H1 (cell line): ENCODE measurements around the gene FARS2. TPM values are rescaled to one million over a fixed set of nuclear protein-coding genes. Genes with fewer than 3 reads are reported as not detected.

Source experiments
- CTCF ChIA-PET: fragments of 300-600 bp; sonication (Branson Sonifier 250); formaldehyde crosslinking; loops from one replicate; lab custom pipeline; 2021; ENCODE audit not compliant: partially characterized antibody; lab: Charles Lee
- POLR2A ChIA-PET: fragments of 300-600 bp; sonication (Branson Sonifier 250); formaldehyde crosslinking; loops from one replicate; lab custom pipeline; 2021; ENCODE audit warnings: inconsistent platforms; ENCODE audit not compliant: partially characterized antibody; lab: Charles Lee
- DNase-seq, 2 experiments: peaks; one replicate each; pipeline versions ENCODE4 v3.0.0 to v3.0.0-alpha.2; 2010 to 2022; ENCODE audit warnings: low spot score in 2 of 2, low read depth in 1 of 2, mixed read lengths in 1 of 2
- FAIRE-seq: peaks from 2 replicates; lab custom pipeline; 2011; peaks lifted over from hg19 to GRCh38; lab: Jason Lieb, UNC
- H2AFZ ChIP-seq: 2 replicates; pipeline ENCODE4 v1.8.1; 2012; ENCODE audit warnings: low read length, inconsistent platforms
- H2AK5ac ChIP-seq: 2 replicates; pipeline ENCODE4 v1.6.1; 2013; ENCODE audit warnings: low read depth, low read length
- H2BK120ac ChIP-seq: replicated peaks from 2 replicates; pipeline ENCODE3; 2013; ENCODE audit warnings: low read depth, low read length, inconsistent platforms
- H2BK12ac ChIP-seq: 2 replicates; pipeline ENCODE4 v1.6.1; 2013; ENCODE audit warnings: low read depth, low read length
- H2BK15ac ChIP-seq: 2 replicates; pipeline ENCODE4 v1.6.1; 2013; ENCODE audit warnings: low read length
- H2BK20ac ChIP-seq: 2 replicates; pipeline ENCODE4 v1.6.1; 2013; ENCODE audit warnings: low read length
- H2BK5ac ChIP-seq: 2 replicates; pipeline ENCODE4 v1.6.1; 2013; ENCODE audit warnings: low read depth, low read length
- H3K14ac ChIP-seq: 2 replicates; pipeline ENCODE4 v1.6.1; 2013; ENCODE audit warnings: inconsistent platforms; ENCODE audit not compliant: insufficient read length
- H3K18ac ChIP-seq: 2 replicates; pipeline ENCODE4 v1.6.1; 2013; ENCODE audit warnings: low read length; ENCODE audit errors: extremely low read depth
- H3K23ac ChIP-seq: 2 replicates; pipeline ENCODE4 v1.6.1; 2013; ENCODE audit warnings: inconsistent platforms; ENCODE audit not compliant: insufficient read length
- H3K23me2 ChIP-seq: 2 replicates; pipeline ENCODE4 v1.6.1; 2013; ENCODE audit warnings: low read depth, low read length
- H3K27ac ChIP-seq: 2 replicates; pipeline ENCODE4 v1.6.1; 2011; ENCODE audit warnings: low read depth, low read length, inconsistent platforms
- H3K27me3 ChIP-seq, 4 experiments: replicated peaks in 1 of 4; 1 replicate in 1 of 4; 2 replicates in 3 of 4; pipeline versions ENCODE4 v1.6.1 to v1.8.1; 2011 to 2013; ENCODE audit warnings: low read length in 3 of 4, mild to moderate bottlenecking in 3 of 4, inconsistent platforms in 2 of 4, mixed read lengths in 2 of 4, moderate library complexity in 1 of 4; ENCODE audit not compliant: control insufficient read depth in 3 of 4, insufficient read depth in 3 of 4; ENCODE audit errors: extremely low read depth in 1 of 4
- H3K36me3 ChIP-seq, 4 experiments: 2 replicates each; pipeline versions ENCODE4 v1.6.1 to v1.8.1; 2011 to 2013; ENCODE audit warnings: mild to moderate bottlenecking in 4 of 4, low read length in 3 of 4, moderate library complexity in 2 of 4, control low read depth in 1 of 4, inconsistent platforms in 1 of 4; ENCODE audit not compliant: insufficient read depth in 4 of 4, control insufficient read depth in 2 of 4
- H3K4ac ChIP-seq: replicated peaks from 2 replicates; pipeline ENCODE3; 2013; ENCODE audit warnings: low read length, low read depth, mixed read lengths, inconsistent platforms; ENCODE audit not compliant: insufficient read length
- H3K4me1 ChIP-seq, 4 experiments: replicated peaks in 1 of 4; 1 replicate in 1 of 4; 2 replicates in 3 of 4; pipeline versions ENCODE4 v1.6.1 to v1.8.1; 2011 to 2013; ENCODE audit warnings: low read length in 3 of 4, inconsistent platforms in 2 of 4, mixed read lengths in 1 of 4; ENCODE audit not compliant: insufficient read depth in 4 of 4, control insufficient read depth in 3 of 4
- H3K4me2 ChIP-seq, 2 experiments: 2 replicates each; pipeline versions ENCODE4 v1.6.1 to v1.8.1; 2011 to 2013; ENCODE audit warnings: low read depth in 2 of 2, low read length in 2 of 2, control low read depth in 1 of 2, inconsistent platforms in 1 of 2, mild to moderate bottlenecking in 1 of 2; ENCODE audit not compliant: insufficient read depth in 1 of 2
- H3K4me3 ChIP-seq, 4 experiments: fragments of 200-600, 300-600 bp in 1 of 4; sonication (generic), shearing (Covaris generic), sonication (Bioruptor Twin) in 1 of 4; 2 replicates each; pipeline versions ENCODE4 v1.5.1 to v1.8.1; 2011 to 2016; ENCODE audit warnings: low read length in 4 of 4, low read depth in 3 of 4, control low read depth in 2 of 4, inconsistent platforms in 2 of 4, mild to moderate bottlenecking in 2 of 4, mixed read lengths in 1 of 4, moderate library complexity in 1 of 4; ENCODE audit not compliant: insufficient read depth in 2 of 4; ENCODE audit errors: extremely low read depth in 1 of 4
- H3K56ac ChIP-seq: replicated peaks from 2 replicates; pipeline ENCODE3; 2013; ENCODE audit warnings: low read depth, mild to moderate bottlenecking, mixed read lengths, low read length, inconsistent platforms; ENCODE audit not compliant: insufficient read length
- H3K79me1 ChIP-seq: 2 replicates; pipeline ENCODE4 v1.6.1; 2013; ENCODE audit warnings: low read depth, low read length, control low read depth
- H3K79me2 ChIP-seq, 2 experiments: 2 replicates each; pipeline versions ENCODE4 v1.6.1 to v1.8.1; 2012 to 2013; ENCODE audit warnings: low read length in 2 of 2, mild to moderate bottlenecking in 2 of 2, inconsistent platforms in 1 of 2; ENCODE audit not compliant: insufficient read depth in 2 of 2, control insufficient read depth in 1 of 2
- H3K9ac ChIP-seq, 4 experiments: replicated peaks in 1 of 4; 1 replicate in 1 of 4; 2 replicates in 3 of 4; pipeline versions ENCODE4 v1.6.1 to v1.8.1; 2011 to 2013; ENCODE audit warnings: low read depth in 3 of 4, low read length in 3 of 4, control low read depth in 2 of 4, mild to moderate bottlenecking in 2 of 4, moderate library complexity in 2 of 4, inconsistent platforms in 1 of 4; ENCODE audit errors: extremely low read depth in 1 of 4
- H3K9me3 ChIP-seq, 2 experiments: 2 replicates each; pipeline versions ENCODE4 v1.6.1 to v1.8.1; 2012 to 2013; ENCODE audit warnings: mild to moderate bottlenecking in 2 of 2, moderate library complexity in 2 of 2, control low read depth in 1 of 2, inconsistent platforms in 1 of 2, low read depth in 1 of 2, low read length in 1 of 2, mixed read lengths in 1 of 2; ENCODE audit not compliant: insufficient read depth in 2 of 2
- H4K20me1 ChIP-seq, 2 experiments: replicated peaks in 1 of 2; 2 replicates each; pipeline versions ENCODE3 to v1.8.1; 2011 to 2013; ENCODE audit warnings: inconsistent platforms in 2 of 2, low read length in 2 of 2, mild to moderate bottlenecking in 1 of 2; ENCODE audit not compliant: insufficient read depth in 2 of 2, control insufficient read depth in 1 of 2
- H4K5ac ChIP-seq: 2 replicates; pipeline ENCODE4 v1.6.1; 2013; ENCODE audit warnings: low read length, low read depth, mixed read lengths, inconsistent platforms; ENCODE audit not compliant: insufficient read length
- H4K8ac ChIP-seq: 2 replicates; pipeline ENCODE4 v1.8.0; 2013; ENCODE audit warnings: mild to moderate bottlenecking, moderate library complexity, low read length, inconsistent platforms; ENCODE audit not compliant: insufficient read depth; ENCODE audit errors: extremely low read depth
- H4K91ac ChIP-seq: replicated peaks from 2 replicates; pipeline ENCODE3; 2013; ENCODE audit warnings: low read length, mixed read lengths, inconsistent platforms; ENCODE audit not compliant: insufficient read length
- BACH1 ChIP-seq: IDR thresholded peaks from 2 replicates; pipeline ENCODE4 v1.6.1; 2012; ENCODE audit warnings: low read length, improper control_type of control experiment
- EP300 ChIP-seq, 2 experiments: IDR thresholded peaks; 1 replicate in 1 of 2; 2 replicates in 1 of 2; pipeline ENCODE4 v1.6.1; 2011 to 2012; ENCODE audit warnings: low read depth in 2 of 2, low read length in 2 of 2, mild to moderate bottlenecking in 2 of 2, borderline replicate concordance in 1 of 2, inconsistent platforms in 1 of 2, moderate library complexity in 1 of 2
- JUN ChIP-seq: IDR thresholded peaks from 2 replicates; pipeline ENCODE4 v1.6.1; 2011; ENCODE audit warnings: low read depth, mild to moderate bottlenecking, improper control_type of control experiment, low read length
- NRF1 ChIP-seq: IDR thresholded peaks from 2 replicates; pipeline ENCODE4 v1.6.1; 2011; ENCODE audit warnings: mild to moderate bottlenecking, low read depth, low read length, improper control_type of control experiment
- RBBP5 ChIP-seq: IDR thresholded peaks from 2 replicates; pipeline ENCODE4 v1.7.1; 2012; ENCODE audit warnings: low read depth, mild to moderate bottlenecking, inconsistent platforms, low read length, moderate library complexity, borderline replicate concordance
- RXRA ChIP-seq: IDR thresholded peaks from 2 replicates; pipeline ENCODE4 v1.6.1; 2011; ENCODE audit warnings: low read depth, mild to moderate bottlenecking, low read length, moderate library complexity; ENCODE audit not compliant: insufficient read depth
- SIX5 ChIP-seq: IDR thresholded peaks from 2 replicates; pipeline ENCODE4 v1.6.1; 2011; ENCODE audit warnings: mild to moderate bottlenecking, low read depth, low read length
- SUZ12 ChIP-seq: fragments of 200-600 bp; sonication (generic); IDR thresholded peaks from 2 replicates; pipeline ENCODE4 v1.6.1; 2012; ENCODE audit warnings: mild to moderate bottlenecking, inconsistent platforms, low read length, moderate library complexity, mixed read lengths
- YY1 ChIP-seq: IDR thresholded peaks from 2 replicates; pipeline ENCODE4 v1.6.1; 2011; ENCODE audit warnings: low read depth, mild to moderate bottlenecking, low read length
- ZNF274 ChIP-seq: IDR thresholded peaks from 2 replicates; pipeline ENCODE4 v1.7.0; 2012; ENCODE audit warnings: low read length, borderline replicate concordance; ENCODE audit errors: extremely low read depth
- WGBS, 2 experiments: shearing (Covaris generic) in 1 of 2; methylation state at CpG; one replicate each; pipeline versions ENCODE4 v1.1.6 to v1.1.7; 2013 to 2015; ENCODE audit warnings: low lambda C conversion rate in 2 of 2, mixed read lengths in 2 of 2, inconsistent platforms in 1 of 2, low coverage in 1 of 2, missing lambda C conversion rate in 1 of 2; ENCODE audit not compliant: insufficient replicate concordance in 2 of 2, insufficient coverage in 1 of 2, insufficient read length in 1 of 2; ENCODE audit errors: extremely low coverage in 1 of 2, missing lambda C conversion rate in 1 of 2; 5-methylcytosine and 5-hydroxymethylcytosine counted together
- polyA plus RNA-seq, 7 experiments: library from polyadenylated mRNA; depleted of rRNA in 3 of 7; stranded (reverse) in 5 of 7; unstranded in 2 of 7; fragments of >200 nt in 5 of 7; fragments of 200-250 nt in 2 of 7; gene quantifications; 1 replicate in 5 of 7; 2 replicates in 1 of 7; 4 replicates in 1 of 7; pipeline versions ENCODE4 v1.2.1 to v1.2.3, GENCODE V29; 2011 to 2013; ENCODE audit warnings: missing spikeins in 2 of 7, mixed read lengths in 2 of 7
- total RNA-seq: library from RNA; stranded (reverse); fragmentation: NEBNext Ultra II Directional; extraction: Animal tissue kit (Norgen Biotek cat#: 25700); gene quantifications from 2 replicates; pipeline ENCODE4 v1.2.1, GENCODE V29; 2021

The FARS2 gene
- total and polyA plus RNA-seq, 2 of the 8 experiments (the other 6 are each of a cell fraction or from before 2014, with no cell fraction given), result 11.7 to 14.4 TPM

GRCh38 chr6:5584078-5584482 lies 322.8 kb downstream of the FARS2 start:
- H2BK120ac ChIP-seq, result no peak overlapping the region
- no peak overlapping the region for H2AFZ ChIP-seq
- H2BK15ac ChIP-seq, result no peak overlapping the region
- no peak overlapping the region for H2BK5ac ChIP-seq
- DNase-seq (no peak), FAIRE-seq (no peak)
- no peaks in the 10 kb centered on the region for H4K20me1 ChIP-seq
- H3K79me2 ChIP-seq, result no peaks in the 10 kb centered on the region
- H3K18ac ChIP-seq, result no peak overlapping the region
- no peak overlapping the region for H3K9ac ChIP-seq
- H4K5ac ChIP-seq, result no peak overlapping the region
- no peak overlapping the region for H3K23ac ChIP-seq
- ChIA-PET POLR2A (no interaction called here), CTCF (interaction anchor here (0.6 kb wide), 2 partner anchors 33 to 345 kb away, joined by 3 to 4 read pairs; no protein-coding TSS in a partner anchor)
- no peaks in the 10 kb centered on the region for H3K4me1 ChIP-seq
- H3K14ac ChIP-seq, result no peak overlapping the region
- H3K56ac ChIP-seq, result no peak overlapping the region
- H3K23me2 ChIP-seq, result no peaks in the 10 kb centered on the region
- H3K36me3 ChIP-seq, result no peaks in the 10 kb centered on the region
- no peak overlapping the region for H2AK5ac ChIP-seq
- no peak overlapping the region for H4K8ac ChIP-seq
- no peak for TF ChIP-seq EP300 (IDR thresholded peaks at IDR 0.05; ENCODE audit: borderline replicate concordance in 1 of 2, low read depth in 2 of 2, low read length in 2 of 2)
- no peak for TF ChIP-seq RXRA
- TF ChIP-seq SIX5, result no peak
- TF ChIP-seq RBBP5, result no peak
- no peak for TF ChIP-seq NRF1
- no peak for TF ChIP-seq BACH1
- no peak for TF ChIP-seq SUZ12
- no peak for TF ChIP-seq YY1
- TF ChIP-seq JUN, result no peak
- TF ChIP-seq ZNF274, result no peak
- TF ChIP-seq, all 59 proteins: peak for 0
- 69% methylated on average over 5 of the region's 5 CpGs; no CpG with 5 or more reads in 1 of the 2 experiments for WGBS, 2 experiments
- no peak overlapping the region for H3K4ac ChIP-seq
- no peaks in the 10 kb centered on the region for H3K27me3 ChIP-seq
- no peak overlapping the region for H4K91ac ChIP-seq
- H3K9me3 ChIP-seq, result no peaks in the 10 kb centered on the region
- H2BK20ac ChIP-seq, result no peak overlapping the region
- H2BK12ac ChIP-seq, result no peak overlapping the region
- H3K4me2 ChIP-seq, result no peak overlapping the region
- H3K27ac ChIP-seq, result no peak overlapping the region
- no peaks in the 10 kb centered on the region for H3K79me1 ChIP-seq
- no peak overlapping the region for H3K4me3 ChIP-seq
